HUES6 (cell line): ENCODE data around the gene SLC16A3.
A peak's percentile ranks its signal among the peaks of the same experiment; 100 is the strongest.

ENCODE experiments used
- H3K27ac ChIP-seq: 2 replicates; pipeline ENCODE4 v1.7.0; 2013; ENCODE audit warnings: low read depth, mild to moderate bottlenecking, low read length, inconsistent platforms
- H3K27me3 ChIP-seq: 2 replicates; pipeline ENCODE4 v1.6.1; 2013; ENCODE audit warnings: low read length; ENCODE audit not compliant: control insufficient read depth, insufficient read depth
- H3K36me3 ChIP-seq: 2 replicates; pipeline ENCODE4 v1.6.1; 2013; ENCODE audit warnings: low read length; ENCODE audit not compliant: control insufficient read depth, insufficient read depth
- H3K4me1 ChIP-seq: 2 replicates; pipeline ENCODE4 v1.6.1; 2013; ENCODE audit warnings: low read length; ENCODE audit not compliant: control insufficient read depth, insufficient read depth
- H3K4me3 ChIP-seq: 2 replicates; pipeline ENCODE4 v1.5.1; 2013; ENCODE audit warnings: low read depth, low read length
- H3K9ac ChIP-seq: one replicate; pipeline ENCODE4 v1.6.1; 2013; ENCODE audit warnings: mild to moderate bottlenecking, low read length
- H3K9me3 ChIP-seq: 2 replicates; pipeline ENCODE4 v1.6.1; 2013; ENCODE audit warnings: low read depth, low read length; ENCODE audit not compliant: control insufficient read depth, insufficient read depth

Gene SLC16A3

DNA sequence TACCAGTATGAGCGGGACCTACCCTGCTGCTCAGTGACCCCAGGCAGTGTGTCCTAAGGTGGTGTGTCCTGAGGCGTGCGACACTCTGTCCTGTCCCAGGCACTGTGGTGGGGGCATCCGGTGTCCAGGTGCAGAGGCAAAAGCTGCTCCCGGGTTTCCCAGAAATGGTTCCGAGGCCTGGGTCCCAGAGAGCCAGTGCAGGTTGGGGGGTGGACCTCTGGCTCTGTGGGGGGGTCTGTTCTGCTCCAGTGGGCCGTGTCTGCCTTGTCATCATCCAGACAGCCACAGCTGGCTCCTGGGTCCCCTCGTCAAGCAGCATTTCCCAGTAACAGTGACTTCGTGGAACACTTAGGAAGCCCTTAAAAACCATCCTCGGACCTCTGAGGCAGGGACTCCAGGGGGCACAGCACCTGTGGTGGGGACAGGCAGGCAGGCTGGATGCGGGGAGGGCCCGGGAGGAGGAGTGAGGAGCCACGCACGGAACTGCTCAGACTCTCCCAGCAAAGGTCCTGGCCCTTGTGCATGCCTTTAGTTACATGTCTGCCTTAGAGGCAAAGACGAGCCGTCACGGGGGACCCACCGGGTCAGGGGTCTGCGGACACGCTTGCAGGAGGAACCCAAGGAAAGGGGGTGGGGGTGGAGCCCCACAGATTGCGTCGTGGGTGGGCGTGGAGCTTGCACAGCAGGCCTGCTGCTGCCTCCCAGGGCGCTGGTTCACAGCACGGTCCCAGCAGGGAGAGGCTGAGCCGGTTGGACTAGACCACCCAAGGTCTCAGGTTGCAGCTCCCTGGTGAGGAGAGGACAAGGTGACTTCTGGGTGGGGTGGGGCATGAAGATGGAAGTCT lies 5.6 kb downstream of the SLC16A3 start:
- Histone ChIP-seq H3K36me3 (peaks cover 15% of the 10 kb centered on the region), H3K4me1 (peaks cover 45% of the 10 kb centered on the region), H3K27me3 (peaks cover 21% of the 10 kb centered on the region), H3K4me3 (no peak overlapping the region), H3K9me3 (no peaks in the 10 kb centered on the region), H3K9ac (no peak overlapping the region), H3K27ac (no peak overlapping the region)

- Histone ChIP-seq H3K27ac (no peak overlapping the region), H3K36me3 (peaks cover 23% of the 10 kb centered on the region), H3K4me1 (peaks cover 41% of the 10 kb centered on the region), H3K9me3 (no peaks in the 10 kb centered on the region), H3K9ac (no peak overlapping the region), H3K4me3 (no peak overlapping the region), H3K27me3 (peaks cover 14% of the 10 kb centered on the region)
Measured at GRCh38 chr17:82235056-82235774, 6.4 kb downstream of the SLC16A3 start.

DNA sequence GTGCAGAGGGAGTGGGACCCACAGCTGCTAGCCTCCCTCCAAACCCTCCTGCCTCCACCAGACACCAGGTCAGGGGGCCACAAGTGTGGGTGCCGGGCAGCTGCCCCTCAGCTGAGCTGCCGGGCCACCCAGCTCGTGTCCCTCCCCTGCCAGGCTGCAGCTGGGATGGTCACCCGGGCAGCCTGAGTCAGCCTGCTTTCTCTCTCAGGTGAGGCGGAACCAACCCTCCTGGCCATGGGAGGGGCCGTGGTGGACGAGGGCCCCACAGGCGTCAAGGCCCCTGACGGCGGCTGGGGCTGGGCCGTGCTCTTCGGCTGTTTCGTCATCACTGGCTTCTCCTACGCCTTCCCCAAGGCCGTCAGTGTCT lies 6.9 kb downstream of the SLC16A3 start:
- H3K27ac ChIP-seq: no peak overlapping the region
- H3K27me3 ChIP-seq: peaks cover 8% of the 10 kb centered on the region
- no peak overlapping the region for H3K4me3 ChIP-seq
- peak overlapping the region; percentile 23 for H3K9ac ChIP-seq
- no peaks in the 10 kb centered on the region for H3K9me3 ChIP-seq
- H3K4me1 ChIP-seq: peaks cover 40% of the 10 kb centered on the region
- H3K36me3 ChIP-seq: peaks cover 28% of the 10 kb centered on the region

GRCh38 chr17:82236142-82236971 lies 7.5 kb downstream of the SLC16A3 start:
- H3K4me3 ChIP-seq: no peak overlapping the region
- peaks cover 4% of the 10 kb centered on the region; the same call in 1 of the 2 replicates for H3K27me3 ChIP-seq

DNA sequence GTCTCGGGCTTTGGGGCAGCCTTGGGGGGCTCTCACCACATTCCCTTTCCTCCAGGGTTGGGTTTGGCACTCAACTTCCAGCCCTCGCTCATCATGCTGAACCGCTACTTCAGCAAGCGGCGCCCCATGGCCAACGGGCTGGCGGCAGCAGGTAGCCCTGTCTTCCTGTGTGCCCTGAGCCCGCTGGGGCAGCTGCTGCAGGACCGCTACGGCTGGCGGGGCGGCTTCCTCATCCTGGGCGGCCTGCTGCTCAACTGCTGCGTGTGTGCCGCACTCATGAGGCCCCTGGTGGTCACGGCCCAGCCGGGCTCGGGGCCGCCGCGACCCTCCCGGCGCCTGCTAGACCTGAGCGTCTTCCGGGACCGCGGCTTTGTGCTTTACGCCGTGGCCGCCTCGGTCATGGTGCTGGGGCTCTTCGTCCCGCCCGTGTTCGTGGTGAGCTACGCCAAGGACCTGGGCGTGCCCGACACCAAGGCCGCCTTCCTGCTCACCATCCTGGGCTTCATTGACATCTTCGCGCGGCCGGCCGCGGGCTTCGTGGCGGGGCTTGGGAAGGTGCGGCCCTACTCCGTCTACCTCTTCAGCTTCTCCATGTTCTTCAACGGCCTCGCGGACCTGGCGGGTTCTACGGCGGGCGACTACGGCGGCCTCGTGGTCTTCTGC lies 8.4 kb downstream of the SLC16A3 start:
- Histone ChIP-seq H3K9ac (no peak overlapping the region), H3K4me1 (peaks cover 36% of the 10 kb centered on the region), H3K9me3 (no peaks in the 10 kb centered on the region), H3K27ac (no peak overlapping the region), H3K4me3 (no peak overlapping the region), H3K27me3 (no peaks in the 10 kb centered on the region), H3K36me3 (peaks cover 41% of the 10 kb centered on the region)

More at GRCh38 chr17:82236142-82236971, 7.5 kb downstream of the SLC16A3 start:
- Histone ChIP-seq H3K9me3 (no peaks in the 10 kb centered on the region), H3K36me3 (peaks cover 34% of the 10 kb centered on the region), H3K4me1 (peaks cover 40% of the 10 kb centered on the region), H3K27ac (0 out of 2 replicates have a peak overlapping the region, but pooled peaks have one; percentile 15), H3K9ac (peak overlapping the region; percentile 23)

- Histone ChIP-seq H3K4me3 (no peak overlapping the region), H3K9me3 (no peaks in the 10 kb centered on the region), H3K9ac (no peak overlapping the region), H3K27ac (no peak overlapping the region), H3K27me3 (no peaks in the 10 kb centered on the region), H3K4me1 (peaks cover 34% of the 10 kb centered on the region), H3K36me3 (peaks cover 47% of the 10 kb centered on the region)
Measured at GRCh38 chr17:82237746-82238471, 9.1 kb downstream of the SLC16A3 start.

DNA sequence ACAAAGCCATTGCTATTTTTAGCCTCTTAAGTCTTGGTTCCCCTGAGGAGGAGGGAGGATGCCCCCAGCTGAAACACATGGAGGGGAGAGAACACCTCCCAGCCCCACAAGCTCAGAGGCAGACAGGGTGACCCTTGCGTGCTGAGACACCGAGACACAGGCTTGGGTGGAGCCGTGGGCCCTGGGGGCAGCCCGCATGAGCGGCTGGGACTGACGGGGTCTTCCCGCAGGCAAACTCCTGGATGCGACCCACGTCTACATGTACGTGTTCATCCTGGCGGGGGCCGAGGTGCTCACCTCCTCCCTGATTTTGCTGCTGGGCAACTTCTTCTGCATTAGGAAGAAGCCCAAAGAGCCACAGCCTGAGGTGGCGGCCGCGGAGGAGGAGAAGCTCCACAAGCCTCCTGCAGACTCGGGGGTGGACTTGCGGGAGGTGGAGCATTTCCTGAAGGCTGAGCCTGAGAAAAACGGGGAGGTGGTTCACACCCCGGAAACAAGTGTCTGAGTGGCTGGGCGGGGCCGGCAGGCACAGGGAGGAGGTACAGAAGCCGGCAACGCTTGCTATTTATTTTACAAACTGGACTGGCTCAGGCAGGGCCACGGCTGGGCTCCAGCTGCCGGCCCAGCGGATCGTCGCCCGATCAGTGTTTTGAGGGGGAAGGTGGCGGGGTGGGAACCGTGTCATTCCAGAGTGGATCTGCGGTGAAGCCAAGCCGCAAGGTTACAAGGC lies 9.8 kb downstream of the SLC16A3 start:
- H3K36me3 ChIP-seq: peaks cover 55% of the 10 kb centered on the region
- no peak overlapping the region for H3K27ac ChIP-seq
- H3K4me1 ChIP-seq: peaks cover 34% of the 10 kb centered on the region
- H3K9me3 ChIP-seq: no peaks in the 10 kb centered on the region
- no peaks in the 10 kb centered on the region for H3K27me3 ChIP-seq
- H3K4me3 ChIP-seq: no peak overlapping the region
- no peak overlapping the region for H3K9ac ChIP-seq

DNA sequence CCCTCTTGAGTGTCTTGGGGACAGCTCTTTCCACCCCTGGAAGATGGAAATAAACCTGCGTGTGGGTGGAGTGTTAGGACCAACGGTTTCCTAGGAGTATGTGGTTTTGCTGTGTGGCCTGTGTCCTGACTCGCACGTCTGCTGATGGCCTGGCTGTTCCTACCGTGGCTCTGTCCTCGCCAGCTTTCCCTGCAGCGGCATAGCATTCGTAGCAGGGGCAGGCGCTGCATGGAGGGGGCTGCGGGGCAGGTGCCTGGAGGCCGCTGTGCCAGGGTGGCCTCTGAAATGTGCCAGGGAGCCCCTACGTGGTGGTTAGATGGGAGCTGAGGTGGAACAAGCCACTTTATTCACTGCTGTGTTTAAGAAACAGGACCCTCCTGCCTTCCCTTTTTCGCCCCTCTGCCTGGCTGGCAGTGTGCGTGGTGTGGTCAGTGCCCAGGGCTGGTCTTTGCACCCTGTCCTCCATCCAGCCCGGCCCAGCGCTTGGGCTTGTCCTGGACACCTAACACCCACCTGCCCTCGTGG lies 10.6 kb downstream of the SLC16A3 start:
- Histone ChIP-seq H3K27ac (no peak overlapping the region), H3K9me3 (no peaks in the 10 kb centered on the region), H3K27me3 (no peaks in the 10 kb centered on the region), H3K36me3 (peaks cover 63% of the 10 kb centered on the region), H3K4me3 (no peak overlapping the region), H3K9ac (no peak overlapping the region), H3K4me1 (peaks cover 30% of the 10 kb centered on the region)

GRCh38 chr17:82239926-82240505 lies 11.2 kb downstream of the SLC16A3 start:
- H3K27ac ChIP-seq: no peak overlapping the region
- H3K9ac ChIP-seq: no peak overlapping the region
- peaks cover 69% of the 10 kb centered on the region for H3K36me3 ChIP-seq
- peaks cover 24% of the 10 kb centered on the region for H3K4me1 ChIP-seq
- no peaks in the 10 kb centered on the region for H3K27me3 ChIP-seq
- H3K9me3 ChIP-seq: no peaks in the 10 kb centered on the region
- no peak overlapping the region for H3K4me3 ChIP-seq
